Coronary artery (tissue), 2 donors: Measurements from ENCODE around the gene CEP128.

ENCODE experiments used
- DNase-seq: peaks from one replicate; pipeline ENCODE4 v3.0.0-alpha.2; 2017; ENCODE audit warnings: low spot score
- H3K27ac ChIP-seq, 2 donors: fragments of 200-600 bp; sonication (generic); one replicate each; pipeline ENCODE4 v1.5.1; 2016 to 2019
- H3K4me3 ChIP-seq: fragments of 200-600 bp; sonication (generic); 2 replicates; pipeline ENCODE4 v1.5.1; 2016; ENCODE audit warnings: mild to moderate bottlenecking, moderate library complexity
- TF ChIP-seq, protein P1 (sequence below): fragments of 200-600 bp; sonication (generic); IDR thresholded peaks from one replicate; pipeline ENCODE4 v1.5.1; 2019; ENCODE audit warnings: antibody characterized with exemption

CEP128 gene

DNA sequence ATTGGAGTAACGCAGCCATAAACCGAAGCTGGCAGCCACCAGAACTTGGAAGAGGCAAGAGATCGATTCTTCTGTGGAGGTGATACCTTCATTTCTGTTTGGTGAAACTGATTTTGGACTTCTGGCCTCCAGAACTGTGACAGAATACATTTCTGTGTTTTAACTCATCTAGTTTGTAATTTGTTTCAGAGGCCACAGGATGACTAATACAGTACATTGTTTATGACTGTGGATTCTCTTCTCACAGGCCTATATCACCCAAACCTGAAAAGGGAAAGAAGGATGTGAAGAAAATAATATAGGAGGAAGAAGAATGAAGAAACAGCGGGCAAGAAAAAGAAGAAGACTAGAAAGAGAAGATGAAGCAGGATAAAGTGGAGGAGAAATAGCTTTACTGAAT lies 466.5 kb downstream of the CEP128 start:
- no peak overlapping the region for H3K4me3 ChIP-seq
- TF ChIP-seq, protein P1, sequence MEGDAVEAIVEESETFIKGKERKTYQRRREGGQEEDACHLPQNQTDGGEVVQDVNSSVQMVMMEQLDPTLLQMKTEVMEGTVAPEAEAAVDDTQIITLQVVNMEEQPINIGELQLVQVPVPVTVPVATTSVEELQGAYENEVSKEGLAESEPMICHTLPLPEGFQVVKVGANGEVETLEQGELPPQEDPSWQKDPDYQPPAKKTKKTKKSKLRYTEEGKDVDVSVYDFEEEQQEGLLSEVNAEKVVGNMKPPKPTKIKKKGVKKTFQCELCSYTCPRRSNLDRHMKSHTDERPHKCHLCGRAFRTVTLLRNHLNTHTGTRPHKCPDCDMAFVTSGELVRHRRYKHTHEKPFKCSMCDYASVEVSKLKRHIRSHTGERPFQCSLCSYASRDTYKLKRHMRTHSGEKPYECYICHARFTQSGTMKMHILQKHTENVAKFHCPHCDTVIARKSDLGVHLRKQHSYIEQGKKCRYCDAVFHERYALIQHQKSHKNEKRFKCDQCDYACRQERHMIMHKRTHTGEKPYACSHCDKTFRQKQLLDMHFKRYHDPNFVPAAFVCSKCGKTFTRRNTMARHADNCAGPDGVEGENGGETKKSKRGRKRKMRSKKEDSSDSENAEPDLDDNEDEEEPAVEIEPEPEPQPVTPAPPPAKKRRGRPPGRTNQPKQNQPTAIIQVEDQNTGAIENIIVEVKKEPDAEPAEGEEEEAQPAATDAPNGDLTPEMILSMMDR, result no peak
- DNase-seq, result no peak
- H3K27ac ChIP-seq, result no peak overlapping the region

DNA sequence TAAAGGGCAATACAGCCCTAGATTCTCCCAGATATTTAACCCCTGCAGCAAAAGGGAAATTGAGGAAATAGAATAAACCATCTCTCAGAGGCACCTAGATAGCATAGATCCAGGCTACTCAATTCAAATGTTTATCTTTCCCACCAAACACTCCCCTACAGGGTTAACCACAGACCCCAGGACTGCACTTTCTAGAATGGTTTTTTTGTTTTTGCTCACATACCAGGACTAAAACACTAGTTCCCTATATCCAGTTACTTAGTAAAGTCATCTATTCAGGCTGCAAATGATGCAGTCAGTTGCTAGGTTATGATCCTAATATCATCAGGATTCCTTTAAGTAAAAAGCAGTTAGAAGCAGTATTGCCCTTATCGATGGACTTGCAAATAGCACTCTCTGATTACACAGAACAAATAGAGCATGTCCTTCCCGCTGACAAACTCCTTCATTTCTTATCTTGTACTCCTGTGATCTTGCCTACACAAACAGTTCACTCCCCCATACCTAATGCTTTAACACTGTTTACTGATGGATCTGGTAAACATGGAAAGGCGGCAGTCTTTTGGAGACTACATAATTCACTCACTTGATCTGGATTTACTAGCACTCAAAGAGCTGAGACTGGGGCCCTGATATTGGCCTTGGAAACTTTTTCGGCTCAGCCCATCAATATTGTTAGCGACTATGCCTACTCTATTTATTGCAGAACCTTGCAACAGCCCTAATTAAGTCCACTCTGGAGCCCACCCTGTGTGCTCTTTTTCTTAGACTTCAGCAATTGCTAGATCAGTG lies 473.0 kb downstream of the CEP128 start:
- no peak overlapping the region for H3K4me3 ChIP-seq
- H3K27ac ChIP-seq, result no peak overlapping the region
- DNase-seq, result no peak
- TF ChIP-seq, protein P1, result no peak

DNA sequence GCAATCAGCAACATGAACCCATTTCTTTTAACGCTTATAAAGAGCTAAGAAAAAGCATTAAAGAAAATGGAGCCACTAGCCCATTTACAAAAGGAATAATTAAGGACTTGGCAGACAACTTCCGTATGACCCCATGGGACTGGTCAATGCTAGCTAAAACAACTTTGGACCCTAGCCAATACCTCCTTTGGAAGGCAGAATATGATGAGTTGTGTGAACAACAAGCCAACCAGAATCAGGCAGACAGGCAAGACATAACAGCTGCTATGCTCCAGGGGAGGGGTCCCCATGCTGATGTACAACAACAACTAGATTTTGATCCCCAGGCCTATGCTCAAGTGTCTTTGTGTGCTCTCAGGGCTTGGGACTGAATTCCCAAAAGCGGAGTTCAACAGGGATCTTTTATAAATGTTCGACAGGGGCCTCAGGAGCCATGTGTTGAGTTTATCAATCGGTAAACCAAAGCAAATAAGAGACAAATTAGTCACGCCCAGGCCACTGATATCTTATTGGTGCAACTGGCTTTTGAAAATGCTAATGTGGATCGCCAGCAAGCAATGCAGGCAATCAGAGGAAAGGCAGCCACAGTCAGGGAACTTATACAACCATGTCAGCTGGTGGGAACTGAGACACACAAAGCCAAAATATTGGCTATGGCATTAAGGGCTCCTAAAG lies 475.9 kb downstream of the CEP128 start:
- H3K27ac ChIP-seq, result no peak overlapping the region
- DNase-seq, result no peak
- no peak overlapping the region for H3K4me3 ChIP-seq
- TF ChIP-seq, protein P1, result no peak

DNA sequence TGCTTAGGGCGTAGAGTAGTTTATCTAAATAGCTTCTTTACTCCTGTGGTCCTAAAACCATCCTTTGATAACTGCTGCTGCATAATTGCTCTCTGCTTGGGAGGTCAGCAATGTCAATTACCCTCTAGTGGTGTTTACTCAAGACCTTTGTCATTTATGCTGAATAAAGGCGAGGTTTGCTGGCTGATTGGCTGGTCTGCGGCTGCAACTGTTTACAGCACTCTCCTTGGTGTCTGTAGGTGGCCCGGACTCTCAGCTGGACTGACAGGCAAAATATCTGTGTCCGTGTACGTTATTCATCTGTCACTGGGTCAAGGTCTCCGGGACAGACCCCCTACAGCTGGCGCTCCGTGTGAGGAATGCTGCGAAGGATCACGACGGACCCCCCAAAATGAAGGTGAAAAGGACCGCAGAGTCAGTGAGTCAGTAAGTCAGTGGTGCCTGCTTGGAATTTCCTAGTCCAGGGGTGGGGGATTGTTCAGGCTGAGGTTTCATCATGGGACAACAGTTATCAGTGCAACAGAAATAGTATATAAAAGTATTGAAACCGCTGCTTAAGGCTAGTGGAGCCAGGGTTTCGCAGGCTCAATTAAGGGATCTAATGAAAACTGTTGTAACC lies 476.9 kb downstream of the CEP128 start:
- H3K27ac ChIP-seq, result no peak overlapping the region
- no peak overlapping the region for H3K4me3 ChIP-seq
- TF ChIP-seq, protein P1, result no peak
- DNase-seq, result no peak

GRCh38 chr14:80456209-80456608 lies 485.3 kb downstream of the CEP128 start:
- no peak for DNase-seq
- Histone ChIP-seq H3K27ac (no peak overlapping the region), H3K4me3 (no peak overlapping the region)
- TF ChIP-seq, protein P1, result no peak

GRCh38 chr14:80455031-80455430 lies 486.5 kb downstream of the CEP128 start:
- Histone ChIP-seq H3K27ac (no peak overlapping the region), H3K4me3 (no peak overlapping the region)
- DNase-seq, result no peak
- TF ChIP-seq, protein P1, result no peak
